Ishikawa (cell line): ENCODE measurements around the gene TSPAN14.

Experiments
- CEBPB ChIP-seq: IDR thresholded peaks from 2 replicates; pipeline ENCODE4 v1.6.1; 2012
- EGR1 ChIP-seq: IDR thresholded peaks from 2 replicates; pipeline ENCODE4 v1.6.1; 2012
- RAD21 ChIP-seq: IDR thresholded peaks from 2 replicates; pipeline ENCODE4 v1.6.1; 2012; ENCODE audit warnings: low read depth
- YY1 ChIP-seq: IDR thresholded peaks from 2 replicates; pipeline ENCODE4 v1.6.1; 2012; ENCODE audit warnings: low read depth
- ZBTB7A ChIP-seq: IDR thresholded peaks from 2 replicates; pipeline ENCODE4 v1.6.1; 2012; ENCODE audit warnings: low read depth
- TF ChIP-seq, protein P1 (sequence below): IDR thresholded peaks from 2 replicates; pipeline ENCODE4 v1.6.1; 2012; ENCODE audit warnings: low read depth, mild to moderate bottlenecking
- TF ChIP-seq, protein P2 (sequence below): IDR thresholded peaks from 2 replicates; pipeline ENCODE4 v1.6.1; 2012

DNA sequence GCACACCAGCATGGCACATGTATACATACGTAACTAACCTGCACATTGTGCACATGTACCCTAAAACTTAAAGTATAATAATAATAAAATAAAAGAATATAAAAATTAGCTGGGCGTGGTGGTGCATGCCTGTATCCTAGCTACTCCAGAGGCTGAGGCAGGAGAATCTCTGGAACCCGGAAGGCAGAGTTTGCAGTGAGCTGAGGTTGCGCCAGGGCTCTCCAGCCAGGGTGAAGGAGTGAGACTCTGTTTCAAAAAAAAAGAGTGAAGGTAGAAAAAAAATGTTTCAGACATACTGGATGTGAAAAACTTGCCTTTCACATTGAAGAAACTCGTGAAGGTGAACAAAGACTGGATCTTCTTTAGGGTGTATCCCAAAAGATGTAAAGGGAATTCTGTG lies 26.7 kb downstream of the TSPAN14 start:
- TF ChIP-seq YY1: no peak
- no peak for TF ChIP-seq CEBPB
- TF ChIP-seq, protein P1, sequence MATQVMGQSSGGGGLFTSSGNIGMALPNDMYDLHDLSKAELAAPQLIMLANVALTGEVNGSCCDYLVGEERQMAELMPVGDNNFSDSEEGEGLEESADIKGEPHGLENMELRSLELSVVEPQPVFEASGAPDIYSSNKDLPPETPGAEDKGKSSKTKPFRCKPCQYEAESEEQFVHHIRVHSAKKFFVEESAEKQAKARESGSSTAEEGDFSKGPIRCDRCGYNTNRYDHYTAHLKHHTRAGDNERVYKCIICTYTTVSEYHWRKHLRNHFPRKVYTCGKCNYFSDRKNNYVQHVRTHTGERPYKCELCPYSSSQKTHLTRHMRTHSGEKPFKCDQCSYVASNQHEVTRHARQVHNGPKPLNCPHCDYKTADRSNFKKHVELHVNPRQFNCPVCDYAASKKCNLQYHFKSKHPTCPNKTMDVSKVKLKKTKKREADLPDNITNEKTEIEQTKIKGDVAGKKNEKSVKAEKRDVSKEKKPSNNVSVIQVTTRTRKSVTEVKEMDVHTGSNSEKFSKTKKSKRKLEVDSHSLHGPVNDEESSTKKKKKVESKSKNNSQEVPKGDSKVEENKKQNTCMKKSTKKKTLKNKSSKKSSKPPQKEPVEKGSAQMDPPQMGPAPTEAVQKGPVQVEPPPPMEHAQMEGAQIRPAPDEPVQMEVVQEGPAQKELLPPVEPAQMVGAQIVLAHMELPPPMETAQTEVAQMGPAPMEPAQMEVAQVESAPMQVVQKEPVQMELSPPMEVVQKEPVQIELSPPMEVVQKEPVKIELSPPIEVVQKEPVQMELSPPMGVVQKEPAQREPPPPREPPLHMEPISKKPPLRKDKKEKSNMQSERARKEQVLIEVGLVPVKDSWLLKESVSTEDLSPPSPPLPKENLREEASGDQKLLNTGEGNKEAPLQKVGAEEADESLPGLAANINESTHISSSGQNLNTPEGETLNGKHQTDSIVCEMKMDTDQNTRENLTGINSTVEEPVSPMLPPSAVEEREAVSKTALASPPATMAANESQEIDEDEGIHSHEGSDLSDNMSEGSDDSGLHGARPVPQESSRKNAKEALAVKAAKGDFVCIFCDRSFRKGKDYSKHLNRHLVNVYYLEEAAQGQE: no peak
- TF ChIP-seq ZBTB7A: no peak
- TF ChIP-seq, protein P2, sequence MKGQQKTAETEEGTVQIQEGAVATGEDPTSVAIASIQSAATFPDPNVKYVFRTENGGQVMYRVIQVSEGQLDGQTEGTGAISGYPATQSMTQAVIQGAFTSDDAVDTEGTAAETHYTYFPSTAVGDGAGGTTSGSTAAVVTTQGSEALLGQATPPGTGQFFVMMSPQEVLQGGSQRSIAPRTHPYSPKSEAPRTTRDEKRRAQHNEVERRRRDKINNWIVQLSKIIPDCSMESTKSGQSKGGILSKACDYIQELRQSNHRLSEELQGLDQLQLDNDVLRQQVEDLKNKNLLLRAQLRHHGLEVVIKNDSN: no peak
- no peak for TF ChIP-seq RAD21
- TF ChIP-seq EGR1: no peak
